Stomach (tissue), 9 donors: Measurements from ENCODE around the gene RASA4. TPM values are rescaled to one million over a fixed set of nuclear protein-coding genes. Genes with fewer than 3 reads are reported as not detected.
"Not testable (repeated sequence)": the region's sequence is repeated elsewhere in the genome, so short reads cannot be mapped to it uniquely, and the experiment has no call there.

Source experiments
- DNase-seq, 2 donors: peaks; one replicate each; pipeline versions ENCODE4 v3.0.0 to v3.0.0-alpha.2; 2013 to 2019
- H3K27ac ChIP-seq, 5 donors: fragments of 200-600 bp in 4 of 5; sonication (generic) in 4 of 5; one replicate each; pipeline ENCODE4 v1.5.1; 2013 to 2019; ENCODE audit warnings: mild to moderate bottlenecking in 1 of 5, moderate library complexity in 1 of 5
- H3K27me3 ChIP-seq, 3 donors: fragments of 200-600 bp; sonication (generic); one replicate each; pipeline ENCODE4 v1.5.1; 2017 to 2019; ENCODE audit warnings: mixed run types in 1 of 3
- H3K36me3 ChIP-seq, 4 donors: fragments of 200-600 bp; sonication (generic); 1 replicate in 3 of 4; 2 replicates in 1 of 4; pipeline ENCODE4 v1.5.1; 2016 to 2019
- H3K4me1 ChIP-seq, 4 donors: fragments of 200-600 bp; sonication (generic); one replicate each; pipeline ENCODE4 v1.5.1; 2016 to 2019
- H3K4me3 ChIP-seq, 4 donors: fragments of 200-600 bp; sonication (generic) in 3 of 4; one replicate each; pipeline ENCODE4 v1.5.1; 2016 to 2019; ENCODE audit warnings: mild to moderate bottlenecking in 1 of 4
- H3K9me3 ChIP-seq, 4 donors: fragments of 200-600 bp; sonication (generic); one replicate each; pipeline ENCODE4 v1.5.1; 2016 to 2019
- WGBS, 5 donors: extraction: QIAGEN DNeasy Blood & Tissue Kit in 3 of 5; methylation state at CpG; one replicate each; pipeline versions ENCODE4 v1.1.5 to v1.1.7; 2013 to 2018; 5-methylcytosine and 5-hydroxymethylcytosine counted together
- intact Hi-C: fragments of 100-400 bp; cut with DNase I; formaldehyde crosslinking; loops from one replicate; pipeline ENCODE4 v1.15.1; 2023; ENCODE audit warnings: low total_unique reads
- polyA plus RNA-seq, 3 donors: library from polyadenylated mRNA; stranded (reverse); fragments of 200-250 nt; gene quantifications; one replicate each; pipeline ENCODE4 v1.2.3, GENCODE V29; 2013
- total RNA-seq, 5 donors: library from RNA; depleted of rRNA; stranded (reverse); fragments of >200 nt; gene quantifications; one replicate each; pipeline versions ENCODE4 v1.1.0 to v1.2.3, GENCODE V29; 2014 to 2016
- donor health status: healthy with polysubstance abuse.
- donor health status: Bipolar disorder and iron deficiency.
- donor health status: healthy.

RASA4 gene
- total and polyA plus RNA-seq, 8 donors = 7.6 to 57.2 (median 16.8) TPM

DNA sequence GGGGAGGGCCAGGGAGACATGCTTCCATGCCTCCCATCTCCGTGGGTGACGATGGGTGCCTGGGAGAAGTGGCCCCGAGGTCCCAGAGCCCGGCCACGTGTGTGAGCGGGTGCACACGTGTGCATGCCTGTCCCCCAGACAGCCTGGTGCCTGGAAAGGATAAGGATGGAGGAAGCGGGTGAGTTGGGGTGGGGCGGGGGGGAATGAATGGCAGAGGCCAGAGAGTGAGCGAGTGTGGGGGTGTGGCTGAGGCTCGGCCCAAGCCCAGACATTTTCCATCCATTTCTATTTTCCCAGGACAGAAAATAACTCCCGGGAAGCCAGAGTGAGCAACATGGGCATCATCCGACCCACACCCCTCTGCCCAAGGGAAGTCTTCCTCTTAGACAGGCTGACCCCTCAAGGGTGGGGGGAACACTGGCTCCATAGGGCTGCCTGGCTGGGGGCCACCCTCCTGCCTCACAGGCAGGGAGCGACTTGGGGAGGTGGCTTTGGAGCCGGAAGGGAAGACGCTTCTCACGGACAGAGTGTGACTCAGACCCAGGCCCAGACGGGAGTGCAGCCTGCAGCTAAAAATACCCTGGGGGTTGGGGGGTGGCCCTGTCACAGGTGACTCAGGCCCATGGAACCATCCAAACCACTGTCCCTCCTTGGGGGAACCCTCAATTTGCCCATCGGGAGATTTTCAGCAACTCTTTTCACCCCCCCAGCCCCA is 12.0 kb downstream of the RASA4 start:
- DNase-seq, H3K27ac ChIP-seq, H3K4me1 ChIP-seq, H3K27me3 ChIP-seq, H3K36me3 ChIP-seq, H3K9me3 ChIP-seq, H3K4me3 ChIP-seq, intact Hi-C loops: not testable (repeated sequence)
- 21 to 52% (median 44%) methylated on average over 5 of the region's 19 CpGs; no CpG with 5 or more reads in 2 of the 5 donors for WGBS, 5 donors

DNA sequence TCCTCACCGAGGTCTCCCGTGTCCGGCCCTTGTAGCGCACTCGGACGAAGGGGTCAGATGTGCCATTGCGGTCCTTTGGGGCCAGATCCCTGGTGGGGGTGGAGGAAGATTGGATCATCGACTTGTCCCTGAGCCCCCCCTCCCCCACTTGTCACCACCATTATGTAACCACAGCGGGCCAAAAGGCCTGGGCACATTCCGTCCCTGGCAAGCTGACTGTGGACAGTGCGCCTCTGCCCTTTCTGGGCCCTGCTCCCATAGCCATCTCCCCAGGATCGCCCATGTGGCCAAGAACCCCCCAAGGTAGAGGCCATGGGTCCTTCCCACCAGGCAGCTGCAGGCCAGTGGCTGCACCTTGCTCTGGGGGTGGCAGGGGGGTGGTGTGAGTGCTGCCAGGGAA is 14.2 kb downstream of the RASA4 start:
- H3K4me1 ChIP-seq, DNase-seq, H3K27ac ChIP-seq, H3K27me3 ChIP-seq, H3K9me3 ChIP-seq, H3K4me3 ChIP-seq, H3K36me3 ChIP-seq, intact Hi-C loops: not testable (repeated sequence)
- WGBS, 5 donors = no CpG with 5 or more reads among the region's 12 CpGs

- H3K36me3 ChIP-seq, H3K9me3 ChIP-seq, intact Hi-C loops, H3K4me1 ChIP-seq, DNase-seq, H3K4me3 ChIP-seq, H3K27ac ChIP-seq, H3K27me3 ChIP-seq: not testable (repeated sequence)
- no CpG with 5 or more reads among the region's 9 CpGs for WGBS, 5 donors
Observed at GRCh38 chr7:102599699-102600098, 16.9 kb downstream of the RASA4 start.

DNA sequence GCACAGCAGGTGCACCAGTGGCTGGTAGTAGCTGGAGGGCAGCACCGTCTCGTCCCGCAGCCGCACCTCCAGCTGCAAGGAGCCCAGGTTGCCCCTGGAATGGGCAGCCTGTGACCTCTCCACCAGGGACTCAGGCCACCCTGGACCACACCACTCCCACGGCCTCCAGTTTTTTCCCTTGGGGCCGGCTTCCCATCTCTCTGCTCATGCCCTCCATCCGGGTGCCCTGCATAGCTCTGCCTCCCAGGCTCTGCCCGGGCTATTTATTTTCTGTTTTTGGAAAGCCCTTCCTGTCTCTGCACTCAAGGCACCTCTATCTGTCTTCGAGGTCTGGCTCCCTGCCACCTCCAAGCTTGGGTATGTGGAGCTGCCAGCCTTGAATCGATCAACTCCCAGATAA is 20.5 kb downstream of the RASA4 start:
- DNase-seq, H3K9me3 ChIP-seq, H3K27me3 ChIP-seq, H3K4me1 ChIP-seq, H3K27ac ChIP-seq, H3K36me3 ChIP-seq, H3K4me3 ChIP-seq, intact Hi-C loops: not testable (repeated sequence)
- WGBS, 5 donors = 71 to 81% (median 76%) methylated on average over 4 of the region's 10 CpGs; no CpG with 5 or more reads in 1 of the 5 donors

GRCh38 chr7:102593637-102594334 is 22.8 kb downstream of the RASA4 start:
- H3K27me3 ChIP-seq, DNase-seq, H3K27ac ChIP-seq, H3K36me3 ChIP-seq, H3K9me3 ChIP-seq, intact Hi-C loops, H3K4me1 ChIP-seq, H3K4me3 ChIP-seq: not testable (repeated sequence)
- WGBS, 5 donors = no CpG with 5 or more reads among the region's 68 CpGs

- H3K4me3 ChIP-seq, intact Hi-C loops, H3K4me1 ChIP-seq, H3K9me3 ChIP-seq, H3K27me3 ChIP-seq, H3K36me3 ChIP-seq: not testable (repeated sequence)
- peak overlapping the region in 1 of 5 donors; percentile 72 for H3K27ac ChIP-seq
- peak in 1 of 2 donors; percentile 72 for DNase-seq
- 6 to 36% (median 12%) methylated on average over 6 to 9 of the region's 26 CpGs for WGBS, 5 donors
Observed at GRCh38 chr7:102592477-102593019, 24.0 kb downstream of the RASA4 start.

DNA sequence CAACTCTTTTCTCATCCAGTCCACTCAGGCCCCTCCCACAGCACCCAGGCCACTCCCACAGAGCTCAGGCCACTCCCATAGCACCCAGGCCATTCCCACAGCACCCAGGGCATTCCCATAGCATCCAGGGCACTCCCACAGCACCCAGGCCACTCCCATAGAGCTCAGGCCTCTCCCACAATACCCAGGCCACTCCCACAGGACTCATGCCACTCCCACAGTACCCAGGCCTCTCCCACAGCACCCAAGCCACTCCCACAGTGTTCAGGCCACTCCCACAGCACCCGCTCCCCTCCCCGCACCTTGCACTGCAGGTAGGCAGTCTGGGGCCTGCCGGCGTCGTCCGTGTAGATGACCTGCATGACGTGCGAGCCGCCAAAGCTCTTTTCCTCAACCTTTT is 26.7 kb downstream of the RASA4 start:
- DNase-seq, H3K36me3 ChIP-seq, H3K27ac ChIP-seq, H3K9me3 ChIP-seq, H3K27me3 ChIP-seq, intact Hi-C loops, H3K4me3 ChIP-seq, H3K4me1 ChIP-seq: not testable (repeated sequence)
- WGBS, 5 donors = no CpG with 5 or more reads among the region's 9 CpGs

GRCh38 chr7:102583495-102583894 is 33.1 kb downstream of the RASA4 start:
- H3K4me3 ChIP-seq, intact Hi-C loops, DNase-seq, H3K36me3 ChIP-seq, H3K4me1 ChIP-seq, H3K27ac ChIP-seq, H3K9me3 ChIP-seq, H3K27me3 ChIP-seq: not testable (repeated sequence)
- no CpG with 5 or more reads among the region's 5 CpGs for WGBS, 5 donors

DNA sequence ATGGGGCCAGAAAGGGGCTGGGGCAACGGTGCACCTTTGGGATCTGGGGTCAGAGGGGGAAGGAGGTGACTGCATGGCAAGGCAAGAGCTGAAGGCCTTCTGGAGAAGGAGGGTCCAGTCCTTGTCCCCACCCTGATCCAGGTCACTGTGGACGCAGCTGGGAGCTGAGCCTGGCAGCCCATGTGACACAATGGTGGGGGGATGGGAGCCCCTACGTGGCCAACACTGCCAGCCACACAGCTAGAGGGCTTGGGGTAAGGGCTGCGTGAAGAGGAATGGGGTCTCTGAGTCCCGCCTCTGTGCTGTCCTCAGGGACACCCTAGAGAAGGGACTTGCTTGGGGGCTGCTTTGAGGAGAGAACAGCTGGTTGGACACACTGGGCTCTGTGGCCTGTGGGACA is 34.8 kb downstream of the RASA4 start:
- intact Hi-C loops, H3K36me3 ChIP-seq: not testable (repeated sequence)
- no CpG with 5 or more reads among the region's 5 CpGs for WGBS, 5 donors

DNA sequence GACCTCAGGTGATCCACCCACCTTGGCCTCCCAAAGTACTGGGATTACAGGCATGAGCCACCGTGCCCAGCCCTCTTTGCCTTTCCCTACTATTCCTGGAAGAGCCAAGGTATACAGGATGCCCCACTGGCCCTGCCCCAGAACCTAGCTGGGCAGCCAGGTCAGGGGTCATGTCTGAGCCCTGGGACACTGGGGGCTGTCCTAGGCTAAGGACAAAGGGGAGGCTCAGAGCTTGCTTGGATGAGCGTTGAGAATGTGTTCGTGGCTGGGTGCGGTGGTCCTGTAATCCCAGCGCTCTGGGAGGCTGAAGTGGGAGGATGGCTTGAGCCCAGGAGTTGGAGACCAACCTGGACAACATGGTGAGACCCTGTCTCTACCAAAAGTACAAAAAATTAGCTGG is 38.1 kb downstream of the RASA4 start:
- DNase-seq, H3K4me3 ChIP-seq, H3K9me3 ChIP-seq, H3K27ac ChIP-seq, H3K4me1 ChIP-seq, H3K27me3 ChIP-seq, intact Hi-C loops, H3K36me3 ChIP-seq: not testable (repeated sequence)
- 79 to 93% (median 84%) methylated on average over 5 of the region's 5 CpGs for WGBS, 5 donors

More for the DNA sequence above, 34.8 kb downstream of the RASA4 start:
- not testable (repeated sequence) for H3K4me1 ChIP-seq, H3K4me3 ChIP-seq, H3K27ac ChIP-seq, H3K27me3 ChIP-seq, DNase-seq, H3K9me3 ChIP-seq

DNA sequence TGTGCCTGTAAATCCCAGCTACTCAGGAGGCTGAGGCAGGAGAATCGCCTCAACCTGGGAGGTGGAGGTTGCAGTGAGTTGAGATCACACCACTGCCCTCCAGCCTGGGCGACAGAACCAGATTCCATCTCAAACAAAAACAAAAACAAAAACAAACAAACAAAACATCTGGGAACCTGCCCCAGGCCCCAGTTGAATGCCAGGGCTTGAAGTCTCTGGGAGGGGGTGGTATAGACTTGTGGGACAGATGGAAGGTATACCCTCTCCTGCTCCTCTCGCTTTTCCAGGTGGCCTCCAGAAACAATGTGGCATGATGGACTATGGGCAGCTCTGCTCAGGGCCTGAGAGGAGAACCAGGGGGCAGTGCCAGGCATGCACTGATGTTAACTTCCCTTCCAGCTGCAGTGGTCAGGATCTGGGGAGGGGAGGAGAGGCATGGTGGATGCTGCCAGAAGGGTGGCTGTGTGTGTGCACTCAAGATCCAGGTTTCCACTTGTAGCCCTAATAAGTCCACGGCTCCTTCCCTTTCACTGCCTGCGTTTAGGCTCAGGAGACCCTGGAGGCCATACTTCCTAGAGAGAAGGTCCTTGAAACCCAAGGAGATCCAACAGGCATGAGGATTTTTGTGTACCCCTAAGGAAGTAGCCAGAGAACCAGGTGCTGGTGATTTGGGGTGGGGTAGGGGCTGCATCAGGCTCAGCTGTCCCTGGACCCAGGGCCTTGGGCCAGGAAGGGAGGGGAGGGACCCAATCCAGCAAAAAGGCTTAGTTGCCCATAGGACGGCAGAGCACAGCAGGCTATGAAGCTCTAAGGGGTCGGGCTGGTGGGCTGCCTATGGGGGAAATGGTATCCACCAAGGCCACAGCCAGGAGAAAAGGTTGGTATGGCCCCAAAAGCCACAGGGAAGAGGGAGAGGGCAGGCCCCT is 39.0 kb downstream of the RASA4 start:
- H3K27ac ChIP-seq, H3K27me3 ChIP-seq, intact Hi-C loops, H3K36me3 ChIP-seq, H3K9me3 ChIP-seq, DNase-seq, H3K4me1 ChIP-seq, H3K4me3 ChIP-seq: not testable (repeated sequence)
- WGBS, 5 donors = 72 to 83% (median 76%) methylated on average over 6 to 7 of the region's 7 CpGs
